Fibroblast of lung (primary cell): ENCODE data around the gene LCN6. TPM values are rescaled to one million over a fixed set of nuclear protein-coding genes. Genes with fewer than 3 reads are reported as not detected.

Experiments used
- DNase-seq, 2 donors: peaks; one replicate each; pipeline versions ENCODE4 v3.0.0 to v3.0.0-alpha.2; 2010; ENCODE audit warnings: low read depth in 2 of 2
- H2AFZ ChIP-seq: 2 replicates; pipeline ENCODE4 v1.5.1; 2012; ENCODE audit warnings: low read length, control low read depth, inconsistent platforms
- H3K27ac ChIP-seq: 2 replicates; pipeline ENCODE4 v1.5.1; 2011; ENCODE audit warnings: low read length, control low read depth; ENCODE audit not compliant: insufficient read depth
- H3K27me3 ChIP-seq: 2 replicates; pipeline ENCODE4 v1.5.1; 2011; ENCODE audit warnings: mild to moderate bottlenecking, low read length; ENCODE audit not compliant: control insufficient read depth, insufficient read depth
- H3K36me3 ChIP-seq: 2 replicates; pipeline ENCODE4 v1.5.1; 2011; ENCODE audit warnings: low read length; ENCODE audit not compliant: control insufficient read depth, insufficient read depth
- H3K4me1 ChIP-seq: 2 replicates; pipeline ENCODE4 v1.5.1; 2011; ENCODE audit warnings: low read length; ENCODE audit not compliant: control insufficient read depth, insufficient read depth; ENCODE audit errors: extremely low read depth
- H3K4me2 ChIP-seq: 2 replicates; pipeline ENCODE4 v1.5.1; 2011; ENCODE audit warnings: low read length, control low read depth; ENCODE audit not compliant: insufficient read depth; ENCODE audit errors: extremely low read depth
- H3K4me3 ChIP-seq, 4 experiments: fragments of 200-600 bp in 1 of 4; sonication (generic) in 1 of 4; replicated peaks in 1 of 4; 2 replicates each; pipeline ENCODE4 v1.5.1; 2011 to 2016; ENCODE audit warnings: low read length in 4 of 4, low read depth in 3 of 4, mild to moderate bottlenecking in 3 of 4, control low read depth in 2 of 4, inconsistent platforms in 1 of 4, mixed read lengths in 1 of 4; ENCODE audit not compliant: insufficient read depth in 1 of 4; ENCODE audit errors: control extremely low read depth in 1 of 4
- H3K79me2 ChIP-seq: 2 replicates; pipeline ENCODE4 v1.5.1; 2012; ENCODE audit warnings: mild to moderate bottlenecking, low read length, inconsistent platforms; ENCODE audit not compliant: control insufficient read depth, insufficient read depth
- H3K9ac ChIP-seq: 2 replicates; pipeline ENCODE4 v1.5.1; 2011; ENCODE audit warnings: mild to moderate bottlenecking, low read length, control low read depth; ENCODE audit not compliant: insufficient read depth
- H3K9me3 ChIP-seq: 2 replicates; pipeline ENCODE4 v1.5.1; 2012; ENCODE audit warnings: low read depth, low read length; ENCODE audit not compliant: control insufficient read depth, insufficient read depth
- H4K20me1 ChIP-seq: 2 replicates; pipeline ENCODE4 v1.5.1; 2011; ENCODE audit warnings: low read length; ENCODE audit not compliant: control insufficient read depth, insufficient read depth; ENCODE audit errors: extremely low read depth
- CTCF ChIP-seq, 2 donors: IDR thresholded peaks in 1 of 2; conservative IDR thresholded peaks in 1 of 2; 1 replicate in 1 of 2; 2 replicates in 1 of 2; pipeline ENCODE4 v1.5.1; 2011 to 2012; ENCODE audit warnings: low read length in 2 of 2, control low read depth in 1 of 2, inconsistent platforms in 1 of 2, low read depth in 1 of 2, mild to moderate bottlenecking in 1 of 2
- EZH2 ChIP-seq: IDR thresholded peaks from 2 replicates; pipeline ENCODE4 v1.5.1; 2012; ENCODE audit warnings: low read length, control low read depth, mild to moderate bottlenecking; ENCODE audit errors: missing control alignments
- polyA plus RNA-seq, 2 donors: library from polyadenylated mRNA; depleted of rRNA in 1 of 2; stranded (reverse) in 1 of 2; unstranded in 1 of 2; fragments of >200 nt; gene quantifications; 2 replicates each; pipeline ENCODE4 v1.2.1, GENCODE V29; 2011 to 2012; ENCODE audit warnings: missing spikeins in 1 of 2
- total RNA-seq: library from RNA; depleted of rRNA; stranded (reverse); fragments of >200 nt; gene quantifications from 2 replicates; pipeline ENCODE4 v1.2.1, GENCODE V29; 2014

The LCN6 gene
- total and polyA plus RNA-seq, 2 donors (not counting 1 experiment from before 2014, with no cell fraction given) = not detected

GRCh38 chr9:136714893-136715274 lies 33.4 kb downstream of the LCN6 start:
- Histone ChIP-seq H3K27ac (no peak overlapping the region), H3K4me3 (no peak overlapping the region), H3K79me2 (no peaks in the 10 kb centered on the region), H3K4me2 (no peak overlapping the region), H2AFZ (no peak overlapping the region), H3K9me3 (no peaks in the 10 kb centered on the region), H3K27me3 (peaks cover 4% of the 10 kb centered on the region), H3K9ac (no peak overlapping the region), H3K36me3 (no peaks in the 10 kb centered on the region), H3K4me1 (no peaks in the 10 kb centered on the region), H4K20me1 (no peaks in the 10 kb centered on the region)
- no peak for DNase-seq
- TF ChIP-seq EZH2 (no peak), CTCF (conservative IDR thresholded peaks at IDR 0.05 in 1 of 2, IDR thresholded peaks at IDR 0.05 in 1 of 2; ENCODE audit: low read depth in 1 of 2, low read length in 2 of 2) (no peak)

- H3K4me2 ChIP-seq = no peak overlapping the region
- H3K27ac ChIP-seq = no peak overlapping the region
These were observed 34.0 kb downstream of the LCN6 start for GRCh38 chr9:136714096-136714892.

GRCh38 chr9:136713550-136713949 lies 34.8 kb downstream of the LCN6 start:
- H3K4me2 ChIP-seq = no peak overlapping the region
- H3K36me3 ChIP-seq = no peaks in the 10 kb centered on the region
- peaks cover 4% of the 10 kb centered on the region for H3K27me3 ChIP-seq
- H3K9ac ChIP-seq = no peak overlapping the region
- H3K79me2 ChIP-seq = no peaks in the 10 kb centered on the region
- no peaks in the 10 kb centered on the region for H4K20me1 ChIP-seq
- TF ChIP-seq CTCF (conservative IDR thresholded peaks at IDR 0.05 in 1 of 2, IDR thresholded peaks at IDR 0.05 in 1 of 2; ENCODE audit: low read depth in 1 of 2, low read length in 2 of 2) (no peak), EZH2 (no peak)
- no peaks in the 10 kb centered on the region for H3K4me1 ChIP-seq
- no peak overlapping the region for H3K27ac ChIP-seq
- no peaks in the 10 kb centered on the region for H3K9me3 ChIP-seq
- DNase-seq = no peak
- H3K4me3 ChIP-seq = no peak overlapping the region
- no peak overlapping the region for H2AFZ ChIP-seq

More at GRCh38 chr9:136714096-136714892, 34.0 kb downstream of the LCN6 start:
- no peaks in the 10 kb centered on the region for H3K36me3 ChIP-seq
- H3K27me3 ChIP-seq = peaks cover 4% of the 10 kb centered on the region
- no peaks in the 10 kb centered on the region for H3K9me3 ChIP-seq
- no peaks in the 10 kb centered on the region for H3K79me2 ChIP-seq
- no peak overlapping the region for H3K4me3 ChIP-seq
- no peak overlapping the region for H3K9ac ChIP-seq
- no peak for TF ChIP-seq CTCF (conservative IDR thresholded peaks at IDR 0.05 in 1 of 2, IDR thresholded peaks at IDR 0.05 in 1 of 2; ENCODE audit: low read depth in 1 of 2, low read length in 2 of 2)
- TF ChIP-seq EZH2 = no peak
- H4K20me1 ChIP-seq = no peaks in the 10 kb centered on the region
- no peaks in the 10 kb centered on the region for H3K4me1 ChIP-seq
- no peak for DNase-seq
- no peak overlapping the region for H2AFZ ChIP-seq
